Stimulated activated CD8-positive, alpha-beta memory T cell treated with anti-CD3 and anti-CD28 coated beads, Interleukin-4, amount 100 ng/mL, for 4 hours (primary cell): Measurements from ENCODE around the gene C2CD2L.
"Not testable (repeated sequence)": the region's sequence is repeated elsewhere in the genome, so short reads cannot be mapped to it uniquely, and the experiment has no call there.

ENCODE experiments used
- DNase-seq, 2 donors: peaks; one replicate each; pipeline ENCODE4 v3.0.0-alpha.2; 2020; ENCODE audit warnings: low read depth in 2 of 2, low spot score in 1 of 2

C2CD2L gene

GRCh38 chr11:119113716-119114115, 6.6 kb downstream of the C2CD2L start:
- DNase-seq = no peak

- DNase-seq = no peak
These were observed 7.2 kb downstream of the C2CD2L start for GRCh38 chr11:119114351-119114750.

GRCh38 chr11:119115484-119116234, 8.5 kb downstream of the C2CD2L start:
- no peak for DNase-seq

- no peak for DNase-seq
These were observed 9.1 kb downstream of the C2CD2L start for GRCh38 chr11:119116235-119116594.

- no peak for DNase-seq
These were observed 9.5 kb downstream of the C2CD2L start for GRCh38 chr11:119116601-119117000.

- DNase-seq = no peak
These were observed 10.0 kb downstream of the C2CD2L start for GRCh38 chr11:119117004-119117706.

GRCh38 chr11:119118227-119118626, 11.1 kb downstream of the C2CD2L start:
- no peak for DNase-seq

GRCh38 chr11:119118946-119119345, 11.8 kb downstream of the C2CD2L start:
- DNase-seq = no peak

- no peak for DNase-seq
These were observed 13.5 kb downstream of the C2CD2L start for GRCh38 chr11:119120639-119121007.

- peak; percentile 100 for DNase-seq
These were observed 14.1 kb downstream of the C2CD2L start, which contains the start of gene HINFP for GRCh38 chr11:119121008-119121810. Gene HINFP (plus strand): TSS chr11:119121580. CDS start chr11:119126945, 5,365 bp downstream.

- no peak for DNase-seq
These were observed 14.6 kb downstream of the C2CD2L start for GRCh38 chr11:119121811-119122124.

- DNase-seq = no peak
These were observed 18.7 kb downstream of the C2CD2L start for GRCh38 chr11:119125821-119126220.

GRCh38 chr11:119126675-119127268, 19.6 kb downstream of the C2CD2L start:
- DNase-seq = no peak

GRCh38 chr11:119130662-119131061, 23.5 kb downstream of the C2CD2L start:
- DNase-seq = no peak

GRCh38 chr11:119134389-119134978, 27.3 kb downstream of the C2CD2L start:
- DNase-seq = no peak

- DNase-seq = not testable (repeated sequence)
These were observed 32.1 kb downstream of the C2CD2L start for GRCh38 chr11:119139276-119139675.

- no peak for DNase-seq
These were observed 37.8 kb downstream of the C2CD2L start for GRCh38 chr11:119144825-119145486.

- DNase-seq = no peak
These were observed 38.4 kb downstream of the C2CD2L start for GRCh38 chr11:119145551-119145950.

GRCh38 chr11:119147604-119148333, 40.6 kb downstream of the C2CD2L start:
- DNase-seq = no peak

GRCh38 chr11:119148720-119149017, 41.5 kb downstream of the C2CD2L start:
- no peak for DNase-seq
